ENCODE data around the gene JARID2.

DNA sequence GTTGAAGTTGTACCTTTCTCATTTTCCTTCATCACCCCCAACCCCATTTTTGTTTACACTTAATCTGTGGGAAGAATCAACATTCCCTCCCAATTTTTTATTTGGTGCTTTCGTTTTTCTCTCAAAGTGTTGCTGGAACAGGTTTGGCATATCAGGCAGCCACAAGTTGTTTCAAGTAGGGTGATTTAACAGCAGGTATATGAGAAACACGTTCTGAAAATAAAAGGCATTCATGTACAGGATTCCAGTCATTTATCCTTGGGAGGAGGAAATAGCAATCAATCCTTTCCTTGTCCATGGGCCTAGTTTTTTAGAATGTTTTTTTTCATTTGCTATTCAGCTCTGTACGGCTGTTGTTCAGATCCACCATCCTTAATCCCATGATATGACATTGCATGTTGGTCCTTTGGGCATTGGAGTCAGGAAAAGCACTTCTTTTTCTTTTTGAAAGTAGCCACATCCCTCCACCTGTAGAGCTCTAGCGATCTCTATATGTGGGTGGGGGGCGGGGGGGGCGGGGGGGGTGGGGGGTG lies 120.2 kb downstream of the JARID2 start:
- TF ChIP-seq POLR2AphosphoS5 (IDR thresholded peaks at IDR 0.05; ENCODE audit: borderline replicate concordance, low read depth, low read length) (no peak), FOXP2 (optimal IDR thresholded peaks at IDR 0.05; ENCODE audit: control extremely low read depth, extremely low read length, insufficient read depth) (no peak), EZH2 (IDR thresholded peaks at IDR 0.05) (no peak)
